HG03064 (cell line): ENCODE measurements around the gene WSCD2.

Experiments
- ATAC-seq: cut with Tn5 transposase; IDR thresholded peaks from one replicate; pipeline ENCODE4 v1.9.1; 2021; ENCODE audit warnings: low read depth; ENCODE audit not compliant: unreplicated experiment

Gene WSCD2

GRCh38 chr12:108129017-108129812 is at the start of gene WSCD2:
Gene WSCD2 (plus strand): TSS chr12:108129288. CDS start chr12:108195833, 66,545 bp downstream.
- ATAC-seq, result no peak

DNA sequence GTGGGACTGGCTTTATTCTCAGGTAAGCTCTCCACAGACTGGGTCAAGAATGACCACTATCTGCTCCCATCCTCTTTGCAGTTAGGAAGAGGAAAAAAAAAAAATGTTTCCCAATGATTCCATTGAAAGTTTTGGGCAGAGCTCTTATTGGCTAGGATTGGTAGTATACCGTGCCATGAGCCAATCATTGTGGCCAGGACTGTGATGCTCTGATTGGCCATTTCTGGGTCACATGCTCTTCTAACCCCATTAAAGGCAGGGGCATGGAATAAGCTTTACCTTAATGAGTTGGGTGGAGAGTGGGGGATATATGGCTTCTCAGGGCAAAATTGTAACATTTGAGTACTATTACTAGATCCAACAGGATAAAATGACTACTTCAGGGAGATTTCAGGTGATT is 49.4 kb upstream of the WSCD2 start:
- ATAC-seq, result no peak

GRCh38 chr12:108080363-108080762 is 48.7 kb upstream of the WSCD2 start:
- ATAC-seq, result no peak

- ATAC-seq, result no peak
Measured at GRCh38 chr12:108082485-108082884, 46.6 kb upstream of the WSCD2 start.

DNA sequence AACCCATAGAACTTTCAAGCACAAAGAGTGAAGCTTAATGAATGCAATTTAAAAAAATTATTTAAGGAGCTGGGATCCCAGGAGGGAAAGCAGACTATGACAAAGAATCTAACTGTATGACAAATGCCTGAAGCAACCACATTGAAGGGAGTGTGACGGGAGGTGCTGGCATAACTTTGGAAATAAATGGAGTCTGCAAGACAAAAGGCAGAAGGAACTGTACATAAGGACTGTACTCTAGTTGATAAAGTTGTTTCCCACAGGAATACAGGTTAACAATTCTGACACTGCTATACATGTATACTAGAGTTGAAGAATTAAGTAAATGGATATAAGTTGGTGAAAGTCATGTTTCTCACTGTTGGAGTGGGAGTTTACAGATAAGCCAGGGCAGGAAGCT is 41.2 kb upstream of the WSCD2 start:
- ATAC-seq, result no peak

DNA sequence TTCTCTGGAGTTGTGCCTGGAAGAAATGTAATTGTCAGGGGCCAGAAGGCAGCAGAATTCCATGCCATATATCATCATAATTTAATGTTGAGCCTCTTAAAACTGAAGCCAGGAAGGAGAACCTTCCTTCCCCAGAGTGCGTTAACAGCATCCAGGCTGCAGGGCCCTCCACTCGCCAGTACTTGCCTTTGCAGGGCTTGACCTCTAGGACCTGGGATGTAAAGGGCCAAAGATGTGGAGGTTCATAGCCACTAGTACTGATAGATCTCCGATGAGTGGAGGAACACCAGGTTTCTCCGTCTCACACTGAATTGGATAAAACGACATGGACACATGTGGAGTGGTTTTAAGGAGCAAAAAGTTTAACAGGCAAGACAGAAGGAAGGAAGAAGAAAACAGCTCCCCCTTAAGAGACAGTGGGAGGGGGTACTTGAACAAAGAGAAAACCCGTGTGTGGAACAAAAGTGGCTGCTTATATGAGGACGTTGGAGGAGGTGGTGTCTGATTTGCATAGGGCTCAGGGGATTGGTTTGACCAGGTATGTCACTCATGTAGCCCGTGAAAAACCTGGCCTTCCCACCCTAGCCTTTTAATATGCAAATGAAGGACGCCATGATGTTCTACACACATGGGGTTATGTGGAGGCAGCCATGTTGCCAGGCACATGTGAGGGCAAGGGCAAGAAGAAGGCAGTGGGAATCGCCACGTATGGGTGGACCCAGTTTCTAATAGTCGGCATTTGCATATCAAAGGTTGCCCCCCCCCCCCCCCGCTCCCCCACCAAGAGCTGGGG is 38.8 kb upstream of the WSCD2 start:
- ATAC-seq, result no peak

DNA sequence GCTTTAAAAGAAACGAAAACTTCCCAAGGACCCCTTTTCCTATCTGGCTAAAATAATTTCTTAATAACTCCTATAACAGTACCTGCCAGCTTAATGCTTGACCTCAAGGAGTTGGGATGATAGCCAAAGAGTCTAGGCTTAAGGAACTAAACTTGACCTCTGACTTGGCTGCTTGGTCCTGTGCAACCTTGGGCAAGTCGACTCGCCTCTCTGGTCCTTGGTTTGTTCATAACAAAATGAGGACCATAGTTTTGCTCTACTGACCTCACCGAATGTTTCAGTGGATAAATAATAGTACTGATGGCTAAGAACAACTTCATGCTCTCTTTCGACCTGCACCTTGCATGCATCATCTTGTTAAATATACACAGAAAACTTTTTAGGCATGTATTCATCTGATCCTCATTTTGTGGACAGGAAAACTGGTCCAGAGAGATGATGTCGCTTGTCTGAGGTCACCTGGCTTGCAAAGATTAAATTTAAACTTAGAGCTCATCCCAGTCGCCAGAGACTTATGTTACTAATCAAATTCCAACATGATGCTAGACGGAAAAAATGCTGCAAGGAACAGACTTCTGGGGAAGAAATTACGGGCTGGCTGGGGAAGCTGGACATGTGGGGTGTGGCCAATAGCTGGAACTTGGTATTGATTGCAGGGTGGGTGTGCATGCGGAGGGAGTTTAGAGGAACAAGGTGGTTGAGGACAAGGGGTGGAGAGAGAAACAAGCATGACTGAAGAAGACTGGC is 38.0 kb upstream of the WSCD2 start:
- ATAC-seq, result no peak

- ATAC-seq, result no peak
Measured at GRCh38 chr12:108091679-108092051, 37.4 kb upstream of the WSCD2 start.

DNA sequence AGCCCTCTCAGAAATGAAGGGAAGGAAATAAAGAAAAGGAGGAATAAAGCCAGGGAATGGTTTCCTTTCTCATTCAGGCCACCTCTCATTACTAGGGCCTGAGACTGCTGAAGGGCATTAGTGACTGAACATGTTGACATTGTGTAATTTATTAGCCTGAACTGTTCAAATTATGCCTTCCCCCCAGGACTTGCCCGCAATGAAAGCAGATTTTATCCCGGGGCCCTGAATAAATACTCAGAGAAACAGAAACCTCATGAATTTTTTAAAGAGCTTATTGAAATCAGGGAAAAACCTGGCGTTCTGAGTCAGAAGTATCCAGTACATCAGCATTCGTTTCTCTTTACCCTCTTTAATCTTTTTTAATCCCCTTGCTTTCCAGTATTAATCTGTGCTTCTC is 35.9 kb upstream of the WSCD2 start:
- ATAC-seq, result no peak

DNA sequence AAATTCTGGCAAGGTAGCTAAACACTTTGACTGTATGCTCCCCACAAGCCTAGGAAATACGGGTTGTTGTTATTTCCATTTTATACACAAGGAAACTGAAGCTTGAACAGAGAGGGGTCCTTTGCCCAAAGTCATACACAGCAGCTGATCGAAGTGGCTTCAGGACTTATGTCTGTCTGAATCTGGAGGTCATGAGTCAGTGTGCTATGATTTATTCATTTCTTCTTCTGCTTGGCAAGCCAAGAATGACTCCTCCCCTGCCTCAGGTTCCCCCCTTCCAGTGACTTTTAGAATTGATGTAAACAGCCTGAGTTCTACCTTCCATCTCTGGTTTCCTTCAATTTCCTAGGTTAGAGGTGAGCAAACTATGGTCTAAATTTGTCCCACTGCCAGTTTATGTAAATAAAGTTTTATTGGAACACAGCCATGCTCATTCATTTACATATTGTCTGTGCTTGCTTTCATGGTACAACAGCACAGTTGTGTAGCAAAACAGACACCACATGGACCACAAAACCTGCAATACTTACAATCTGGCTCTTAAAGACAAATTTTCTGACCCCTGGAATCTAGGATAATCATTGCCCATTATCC is 34.9 kb upstream of the WSCD2 start:
- ATAC-seq, result no peak

GRCh38 chr12:108097160-108097911 is 31.8 kb upstream of the WSCD2 start:
- ATAC-seq, result no peak

DNA sequence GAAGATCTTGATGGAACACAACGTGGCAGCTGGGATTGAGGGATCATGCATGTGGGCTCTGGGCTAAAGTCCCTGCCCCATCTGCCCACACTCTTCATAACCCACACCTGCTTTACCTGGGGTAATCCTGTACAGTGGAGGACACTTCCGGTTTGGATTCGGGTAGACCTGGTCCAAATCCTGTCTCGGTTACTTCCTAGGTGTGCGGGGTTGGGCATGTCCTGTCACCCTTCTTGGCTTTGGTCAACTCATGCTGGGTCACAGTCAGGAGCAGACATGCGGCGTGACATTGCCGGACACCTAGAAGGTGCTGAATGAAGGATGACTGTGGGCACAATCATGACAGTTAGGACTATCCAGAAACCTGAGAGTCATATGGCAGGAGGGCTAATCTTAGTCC is 30.7 kb upstream of the WSCD2 start:
- no peak for ATAC-seq

DNA sequence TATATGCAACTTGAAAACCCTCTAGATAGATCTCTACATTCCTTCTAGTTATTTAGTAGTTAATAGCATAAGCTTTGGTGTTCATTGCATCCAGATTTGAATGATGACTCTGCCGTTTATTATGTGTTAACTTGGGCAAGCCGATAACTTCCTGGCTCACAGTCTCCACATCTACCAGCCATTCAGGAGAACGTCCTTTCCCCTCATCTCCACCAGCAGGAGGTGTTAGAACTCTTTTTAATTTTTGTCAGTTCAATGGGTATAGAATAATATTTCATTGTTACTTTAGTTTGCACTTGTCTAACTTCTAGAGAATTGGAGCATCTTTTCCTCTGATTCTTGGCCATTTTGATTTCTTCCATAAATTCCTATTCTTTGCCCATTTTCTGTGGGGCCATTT is 30.0 kb upstream of the WSCD2 start:
- no peak for ATAC-seq

- ATAC-seq, result no peak
Measured at GRCh38 chr12:108099778-108100489, 29.2 kb upstream of the WSCD2 start.

DNA sequence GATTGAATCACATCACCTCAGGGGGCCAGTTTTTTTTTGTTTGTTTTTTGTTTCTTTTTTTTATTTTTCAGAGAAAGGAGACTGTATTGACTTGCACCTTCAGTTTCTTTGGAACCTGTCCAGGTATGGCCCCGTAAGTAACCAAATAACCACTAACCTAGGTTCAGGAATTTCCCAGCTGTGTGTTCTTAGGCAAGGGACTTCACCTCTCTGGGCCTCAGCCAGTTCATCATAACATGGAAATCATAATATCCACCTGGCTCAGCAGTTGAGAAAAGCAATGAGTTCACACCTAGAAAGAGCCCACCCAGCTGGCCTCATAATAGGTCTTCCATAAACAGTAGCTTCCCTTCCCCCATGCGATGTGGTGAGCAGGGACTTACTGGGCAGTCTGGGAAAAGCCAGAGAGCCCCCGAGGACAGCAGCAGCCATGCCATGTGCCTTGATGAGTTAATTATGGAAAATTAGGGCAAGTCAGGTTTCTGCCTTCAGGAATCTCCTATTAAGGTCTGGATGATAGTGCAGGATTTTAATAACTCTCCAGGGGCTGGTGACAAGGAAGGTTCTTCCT is 27.4 kb upstream of the WSCD2 start:
- no peak for ATAC-seq

- no peak for ATAC-seq
Measured at GRCh38 chr12:108102363-108102762, 26.7 kb upstream of the WSCD2 start.

GRCh38 chr12:108103087-108103486 is 26.0 kb upstream of the WSCD2 start:
- ATAC-seq, result no peak

DNA sequence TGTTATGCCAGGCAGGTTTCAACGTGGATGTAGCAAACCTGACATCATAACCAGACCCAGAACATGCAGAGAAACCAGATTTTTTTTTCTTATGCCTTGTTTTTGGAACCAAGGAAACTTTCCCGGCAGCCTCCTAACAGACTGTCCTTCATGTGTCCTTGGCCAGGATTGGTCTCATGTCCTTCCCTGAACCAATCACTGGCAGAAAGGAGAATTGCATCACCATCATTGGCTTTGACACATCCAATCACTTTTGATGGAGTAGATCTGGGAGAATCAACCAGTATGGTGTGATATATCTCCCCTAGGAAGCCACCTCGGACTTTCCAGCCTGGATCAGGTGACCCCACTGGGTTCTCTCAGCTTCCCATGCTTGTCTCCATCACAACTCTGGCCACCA is 25.6 kb upstream of the WSCD2 start:
- ATAC-seq, result no peak

DNA sequence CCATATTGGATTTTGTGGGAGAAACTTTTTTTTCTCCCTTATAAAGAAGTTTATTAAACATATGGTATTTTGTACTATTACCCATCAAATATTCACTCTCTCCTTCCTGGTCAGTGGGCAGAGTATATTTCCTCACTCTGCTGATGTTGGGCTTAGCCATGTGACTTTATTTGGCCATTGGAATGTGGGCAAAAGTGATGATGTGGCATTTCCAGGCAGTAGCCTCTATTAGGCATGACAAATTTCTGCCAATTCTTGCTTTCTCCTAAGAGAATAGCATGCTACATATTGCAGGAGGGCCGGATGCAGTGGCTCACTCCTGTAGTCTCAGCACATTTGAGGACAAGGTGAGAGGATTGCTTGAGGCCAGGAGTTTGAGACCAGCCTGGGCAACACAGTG is 24.4 kb upstream of the WSCD2 start:
- no peak for ATAC-seq
